OCI-LY3 (cell line): ENCODE data around the gene MYLK.

Experiments
- CTCF ChIP-seq: fragments of 200-600, 300-600 bp; sonication (generic); IDR thresholded peaks from 2 replicates; pipeline ENCODE4 v1.5.1; 2014; ENCODE audit warnings: antibody characterized with exemption, low read length, low read depth
- EZH2phosphoT487 ChIP-seq: fragments of 200-600 bp; shearing (Covaris generic); IDR thresholded peaks from 2 replicates; pipeline ENCODE4 v1.6.1; 2018; ENCODE audit warnings: antibody characterized with exemption, mixed run types, low read depth

DNA sequence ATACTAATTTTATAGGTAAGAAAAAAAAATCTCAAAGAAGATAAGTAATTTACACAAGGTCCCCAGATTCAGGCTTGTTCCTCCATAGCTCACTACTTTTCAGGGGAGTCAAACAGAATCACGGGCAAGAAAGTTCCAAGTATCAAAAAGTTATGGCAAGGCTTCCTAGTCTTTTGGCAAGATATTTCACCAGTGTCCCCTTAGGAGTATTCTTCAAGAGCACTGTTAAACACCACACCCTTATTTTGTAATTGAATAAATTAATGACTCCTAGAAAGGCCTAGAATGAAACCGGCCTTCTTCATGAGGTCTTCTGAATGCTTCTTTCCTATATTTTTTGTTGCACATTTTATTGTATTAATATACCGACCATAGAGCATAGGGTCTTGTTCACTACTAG, 109.7 kb downstream of the MYLK start:
- TF ChIP-seq CTCF: no peak
- no peak for TF ChIP-seq EZH2phosphoT487
